A549 treated with CpdA at 1 μM for 4 hours (cell line): ENCODE measurements around the gene ZNF561. TPM values are rescaled to one million over a fixed set of nuclear protein-coding genes. Genes with fewer than 3 reads are reported as not detected.

Experiments used
- total RNA-seq: library from RNA; stranded (reverse); fragments of 200-300 nt; extraction: Qiagen RNA extraction; gene quantifications from 5 replicates; pipeline ENCODE4 v1.2.3, GENCODE V29; 2022; ENCODE audit warnings: low read depth

ZNF561 gene
- total RNA-seq: 8.6 to 17.5 TPM (median 9.4 TPM) in 5 replicates

GRCh38 chr19:9621156-9622037, at the start of gene ZNF561:
ZNF561 (minus strand) TSS chr19:9621232; CDS start chr19:9619456, 1,776 bp downstream.

GRCh38 chr19:9584073-9584833, 36.8 kb downstream of the ZNF561 start, which contains the start of gene ZNF121:
ZNF121 (minus strand) TSS chr19:9584504; CDS start chr19:9568097, 16,407 bp downstream.

Other genes starting within 250 kb of the ZNF561 start
- 3.3 to 4.9 TPM (median 4.0 TPM) in 5 replicates for gene ZNF266, start 185.7 kb downstream of the ZNF561 start, total RNA-seq
- not detected in 5 replicates for gene ZNF560, start 122.6 kb downstream of the ZNF561 start, total RNA-seq
- gene ZNF426, start 82.6 kb downstream of the ZNF561 start, total RNA-seq: 0.66 to 1.0 TPM (median 0.91 TPM) in 5 replicates
- 2.9 to 4.9 TPM (median 3.1 TPM) in 5 replicates for gene ZNF121, start 36.7 kb downstream of the ZNF561 start, total RNA-seq
- gene ZNF562, start 53.9 kb upstream of the ZNF561 start, total RNA-seq: 6.4 to 8.2 TPM (median 6.5 TPM) in 5 replicates
- gene ZNF846, start 147.5 kb upstream of the ZNF561 start, total RNA-seq: 0.35 to 2.2 TPM (median 1.4 TPM) in 5 replicates
- gene FBXL12, start 197.8 kb upstream of the ZNF561 start, total RNA-seq: 11.9 to 14.1 TPM (median 12.8 TPM) in 5 replicates
- 419 to 506 TPM (median 439 TPM) in 5 replicates for gene UBL5, start 206.7 kb upstream of the ZNF561 start, total RNA-seq
- 55.7 to 83.0 TPM (median 74.8 TPM) in 5 replicates for gene PIN1, start 214.1 kb upstream of the ZNF561 start, total RNA-seq